ENCODE data around the gene C5AR2.
"Not testable (repeated sequence)": the region's sequence is repeated elsewhere in the genome, so short reads cannot be mapped to it uniquely, and the experiment has no call there.

C5AR2 gene

DNA sequence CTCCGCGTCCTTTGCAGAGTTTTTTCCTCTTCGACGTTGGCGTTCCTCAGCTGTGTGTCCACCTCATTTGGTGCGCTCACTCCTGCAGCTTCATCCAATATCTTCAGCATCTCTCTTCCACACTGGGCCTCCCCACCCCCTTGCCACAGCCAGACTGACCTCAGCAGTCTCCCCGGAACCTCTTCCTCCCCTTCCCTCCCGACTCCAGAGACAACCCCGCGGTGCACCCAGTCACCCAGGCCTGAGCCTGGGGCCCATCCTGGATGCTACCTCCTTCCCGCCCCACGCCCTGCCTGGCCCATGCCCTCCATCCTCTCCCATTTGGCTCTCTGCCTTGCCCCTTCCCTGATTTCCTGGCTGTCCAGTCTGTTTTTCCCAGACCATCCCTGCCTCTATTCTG lies 8.1 kb upstream of the C5AR2 start:
- peak; percentile 68 to 83 (median 77) for DNase-seq

DNA sequence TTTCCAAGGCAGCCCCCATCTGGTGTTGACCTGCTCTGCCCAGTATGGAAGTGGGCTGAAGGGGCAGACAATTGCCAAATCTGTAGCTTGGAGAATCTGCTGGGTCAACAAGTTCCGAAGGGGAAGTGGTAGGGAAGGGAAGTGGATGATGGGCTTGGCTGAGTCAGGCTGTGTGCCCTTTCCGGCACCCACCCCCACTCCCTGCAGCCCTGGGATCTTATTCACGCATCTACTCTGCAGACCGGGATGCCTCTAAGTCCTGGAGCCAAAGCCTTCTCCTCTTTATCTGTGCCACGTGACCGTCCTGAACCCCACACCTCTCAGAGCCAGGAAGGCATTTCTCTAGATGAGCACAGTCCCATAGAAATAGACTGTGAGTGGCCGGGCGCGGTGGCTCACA lies 7.5 kb upstream of the C5AR2 start:
- DNase-seq: peak; percentile 92 to 97 (median 95)

DNA sequence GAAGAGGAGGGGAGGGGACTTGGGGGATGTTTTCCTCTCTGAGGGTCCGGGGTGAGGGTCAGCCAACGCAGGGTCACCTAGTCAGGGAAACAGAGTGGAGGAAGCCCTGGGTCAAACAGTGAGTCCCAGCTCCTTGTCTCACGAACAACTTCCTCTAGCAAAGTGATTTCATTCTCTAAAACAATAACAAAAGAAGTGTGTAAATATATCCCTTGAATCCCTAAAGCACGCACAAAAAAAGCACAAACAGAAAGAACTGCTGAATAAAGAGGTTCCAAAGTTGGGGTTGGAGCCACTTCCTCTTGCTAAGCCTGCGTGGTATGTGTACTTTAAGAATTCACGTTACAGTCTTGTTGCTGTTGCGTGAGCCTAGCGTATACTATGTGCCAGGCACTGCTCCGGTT lies 1.5 kb upstream of the C5AR2 start:
- DNase-seq: peak; percentile 86 to 96 (median 91)

DNA sequence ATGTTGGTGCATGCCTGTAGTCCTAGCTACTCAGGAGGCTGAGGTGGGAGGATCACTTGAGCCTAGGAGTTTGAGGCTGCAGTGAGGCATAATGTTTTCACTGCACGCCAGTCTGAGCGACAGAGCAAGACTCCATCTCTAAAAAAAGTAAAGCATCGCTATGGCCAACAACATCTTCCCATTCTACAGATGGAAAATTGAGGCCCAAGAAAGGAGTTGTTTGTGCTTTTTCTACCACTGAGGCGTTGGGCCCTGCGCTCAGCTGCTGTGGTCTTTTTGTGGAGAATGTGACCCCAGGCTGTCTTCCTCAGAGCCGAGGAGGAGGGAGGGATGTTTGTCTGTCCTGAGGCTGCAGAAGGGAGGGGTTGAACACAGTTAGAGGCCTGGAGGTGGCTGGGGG lies 485 bp upstream of the C5AR2 start:
- DNase-seq: no peak

DNA sequence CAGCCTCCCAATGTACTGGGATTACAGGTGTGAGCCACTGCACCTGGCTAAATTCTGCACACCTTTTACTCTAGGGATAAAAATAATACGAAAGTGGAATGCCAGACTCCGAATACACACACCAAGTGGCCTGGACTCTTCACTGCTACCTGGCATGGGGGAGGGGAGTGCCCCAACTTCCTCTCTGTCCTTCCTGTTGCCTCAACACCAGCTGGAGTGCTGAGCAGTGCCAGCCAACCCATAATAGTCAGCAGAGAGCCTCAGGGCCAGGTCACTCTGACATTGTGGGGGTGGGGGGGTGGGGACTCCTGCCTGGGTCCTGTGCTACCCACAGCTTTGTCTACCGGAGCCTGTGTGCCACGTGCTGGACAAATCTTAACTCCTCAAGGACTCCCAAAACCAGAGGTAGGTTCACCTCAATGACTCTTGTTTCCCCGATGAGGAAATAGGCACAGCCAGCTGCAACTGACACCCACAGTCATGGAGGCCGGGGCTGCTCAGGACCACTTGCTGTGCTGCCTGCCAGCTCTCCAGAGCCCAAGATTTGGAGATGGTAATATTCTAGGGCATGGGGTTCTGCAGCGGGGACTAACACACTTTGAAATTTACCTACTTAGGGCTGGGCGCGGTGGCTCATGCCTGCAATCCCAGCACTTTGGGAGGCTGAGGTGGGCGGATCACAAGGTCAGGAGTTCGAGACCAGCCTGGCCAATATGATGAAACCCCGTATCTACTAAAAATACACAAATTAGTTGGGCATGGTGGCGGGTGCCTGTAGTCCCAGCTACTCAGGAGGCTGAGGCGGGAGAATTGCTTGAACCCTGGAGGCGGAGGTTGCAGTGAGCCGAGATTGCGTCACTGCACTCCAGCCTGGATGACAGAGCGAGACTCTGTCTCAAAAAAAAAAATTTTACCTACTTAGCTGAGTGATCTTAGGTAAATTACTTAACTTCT lies 5.1 kb downstream of the C5AR2 start:
- DNase-seq: peak; percentile 77 to 90 (median 90)

DNA sequence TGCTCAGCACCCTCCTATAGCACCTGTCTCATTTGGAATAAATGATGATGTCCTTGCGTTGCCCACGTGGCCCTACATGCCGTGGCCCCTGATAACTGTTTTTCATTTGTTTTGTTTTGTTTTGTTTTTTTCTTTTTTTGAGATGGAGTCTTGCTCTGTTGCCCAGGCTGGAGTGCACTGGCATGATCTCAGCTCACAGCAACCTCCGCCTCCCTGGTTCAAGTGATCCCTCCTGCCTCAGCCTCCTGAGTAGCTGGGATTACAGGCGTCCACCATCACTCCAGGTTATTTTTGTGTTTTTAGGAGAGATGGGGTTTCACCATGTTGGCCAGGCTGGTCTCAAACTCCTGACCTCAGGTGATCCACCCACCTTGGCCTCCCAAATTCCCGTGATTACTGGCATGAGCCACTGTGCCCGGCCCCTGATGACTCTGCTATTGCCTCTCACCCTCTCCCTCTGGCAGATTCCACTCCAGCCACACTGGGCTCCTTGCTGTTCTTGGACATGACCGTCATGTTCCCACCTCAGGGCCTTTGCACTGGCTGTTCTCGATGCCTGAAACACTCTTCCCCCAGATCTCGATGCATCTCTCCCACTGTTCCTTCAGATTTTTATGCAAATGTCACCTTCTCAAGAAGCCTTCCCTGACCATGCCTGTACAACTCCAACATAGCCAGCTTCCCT lies 7.4 kb downstream of the C5AR2 start:
- DNase-seq: no peak

DNA sequence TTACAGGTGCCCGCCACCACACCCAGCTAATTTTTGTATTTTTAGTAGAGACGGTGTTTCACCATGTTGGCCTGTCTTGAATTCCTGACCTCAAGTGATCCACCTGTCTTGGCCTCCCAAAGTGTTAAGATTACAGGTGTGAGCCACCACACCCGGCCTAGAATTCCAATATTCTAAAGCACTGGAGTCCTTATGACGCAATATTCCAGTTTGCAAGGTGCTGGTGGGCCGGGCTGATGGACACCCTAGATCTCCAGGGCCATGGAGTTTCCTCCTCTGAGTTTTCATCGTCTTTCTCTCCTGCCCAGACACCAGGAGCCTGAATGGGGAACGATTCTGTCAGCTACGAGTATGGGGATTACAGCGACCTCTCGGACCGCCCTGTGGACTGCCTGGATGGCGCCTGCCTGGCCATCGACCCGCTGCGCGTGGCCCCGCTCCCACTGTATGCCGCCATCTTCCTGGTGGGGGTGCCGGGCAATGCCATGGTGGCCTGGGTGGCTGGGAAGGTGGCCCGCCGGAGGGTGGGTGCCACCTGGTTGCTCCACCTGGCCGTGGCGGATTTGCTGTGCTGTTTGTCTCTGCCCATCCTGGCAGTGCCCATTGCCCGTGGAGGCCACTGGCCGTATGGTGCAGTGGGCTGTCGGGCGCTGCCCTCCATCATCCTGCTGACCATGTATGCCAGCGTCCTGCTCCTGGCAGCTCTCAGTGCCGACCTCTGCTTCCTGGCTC lies 8.7 kb downstream of the C5AR2 start:
- no peak for DNase-seq

DNA sequence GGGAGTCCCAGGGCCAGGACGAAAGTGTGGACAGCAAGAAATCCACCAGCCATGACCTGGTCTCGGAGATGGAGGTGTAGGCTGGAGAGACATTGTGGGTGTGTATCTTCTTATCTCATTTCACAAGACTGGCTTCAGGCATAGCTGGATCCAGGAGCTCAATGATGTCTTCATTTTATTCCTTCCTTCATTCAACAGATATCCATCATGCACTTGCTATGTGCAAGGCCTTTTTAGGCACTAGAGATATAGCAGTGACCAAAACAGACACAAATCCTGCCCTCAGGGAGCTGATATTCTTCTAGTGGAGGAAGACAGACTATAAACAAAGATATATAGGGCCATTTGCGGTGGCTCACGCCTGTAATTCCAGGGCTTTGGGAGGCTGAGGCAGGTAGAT lies 9.8 kb downstream of the C5AR2 start:
- no peak for DNase-seq

DNA sequence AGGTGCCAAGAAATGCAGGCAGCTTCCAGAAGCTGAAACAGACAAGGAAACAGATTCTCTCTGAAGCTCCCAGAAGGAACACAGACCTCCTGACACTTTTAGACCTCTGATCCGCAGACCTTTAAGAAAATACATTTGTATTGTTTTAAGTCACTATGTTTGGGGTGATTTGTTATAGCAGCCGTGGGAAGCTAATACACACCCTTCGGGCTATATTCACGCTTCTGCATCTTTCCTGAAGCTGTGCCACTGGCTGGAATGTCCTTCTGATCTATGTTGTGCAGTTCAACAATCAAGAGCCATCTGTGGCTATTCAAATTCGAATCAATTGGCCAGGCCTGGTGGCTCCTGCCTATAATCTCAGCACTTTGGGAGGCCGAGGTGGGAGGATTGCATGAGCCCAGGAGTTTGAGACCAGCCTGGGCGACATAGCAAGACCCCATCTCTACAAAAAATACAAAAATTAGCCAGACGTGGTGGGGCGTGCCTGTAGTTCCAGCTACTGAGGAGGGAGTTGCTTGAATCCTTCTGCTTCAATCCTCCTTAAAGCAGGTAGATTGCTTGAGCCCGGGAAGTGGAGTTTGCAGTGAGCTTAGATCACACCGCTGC lies 11.3 kb downstream of the C5AR2 start:
- DNase-seq: no peak

DNA sequence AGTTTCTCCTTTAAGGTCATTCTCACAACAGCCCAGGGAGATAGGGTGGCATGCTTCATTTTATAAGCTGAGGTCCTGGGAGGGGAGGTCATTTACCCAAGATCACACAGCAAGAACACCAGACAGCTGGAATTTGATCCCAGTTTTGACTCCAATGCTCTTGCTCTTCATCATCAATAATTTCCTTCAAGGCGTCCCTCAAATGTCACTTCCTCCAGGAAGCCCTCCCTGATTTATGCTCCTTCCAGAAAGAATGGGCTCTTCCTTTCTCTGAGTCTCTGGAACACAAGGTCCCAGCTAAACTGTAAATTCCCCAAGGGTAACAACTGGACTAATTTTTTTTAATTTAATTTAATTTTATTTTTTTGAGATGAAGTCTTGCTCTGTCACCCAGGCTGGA lies 12.4 kb downstream of the C5AR2 start:
- no peak for DNase-seq

DNA sequence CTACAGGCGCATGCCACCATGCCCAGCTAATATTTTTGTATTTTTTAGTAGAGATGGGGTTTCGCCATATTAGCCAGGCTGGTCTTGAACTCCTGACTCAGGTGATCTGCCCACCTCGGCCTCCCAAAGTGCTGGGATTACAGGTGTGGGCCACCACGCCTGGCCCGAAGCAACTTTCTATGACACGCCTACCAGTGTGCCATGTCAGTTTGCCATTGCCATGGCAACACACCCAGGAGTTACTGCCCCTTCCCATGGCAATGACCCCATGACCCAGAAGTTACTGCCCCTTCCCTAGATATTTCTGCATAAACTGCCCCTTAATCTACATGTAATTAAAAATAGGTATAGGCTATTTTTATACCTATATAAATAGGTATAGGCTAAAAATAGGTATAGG lies 14.0 kb downstream of the C5AR2 start:
- not testable (repeated sequence) for DNase-seq

DNA sequence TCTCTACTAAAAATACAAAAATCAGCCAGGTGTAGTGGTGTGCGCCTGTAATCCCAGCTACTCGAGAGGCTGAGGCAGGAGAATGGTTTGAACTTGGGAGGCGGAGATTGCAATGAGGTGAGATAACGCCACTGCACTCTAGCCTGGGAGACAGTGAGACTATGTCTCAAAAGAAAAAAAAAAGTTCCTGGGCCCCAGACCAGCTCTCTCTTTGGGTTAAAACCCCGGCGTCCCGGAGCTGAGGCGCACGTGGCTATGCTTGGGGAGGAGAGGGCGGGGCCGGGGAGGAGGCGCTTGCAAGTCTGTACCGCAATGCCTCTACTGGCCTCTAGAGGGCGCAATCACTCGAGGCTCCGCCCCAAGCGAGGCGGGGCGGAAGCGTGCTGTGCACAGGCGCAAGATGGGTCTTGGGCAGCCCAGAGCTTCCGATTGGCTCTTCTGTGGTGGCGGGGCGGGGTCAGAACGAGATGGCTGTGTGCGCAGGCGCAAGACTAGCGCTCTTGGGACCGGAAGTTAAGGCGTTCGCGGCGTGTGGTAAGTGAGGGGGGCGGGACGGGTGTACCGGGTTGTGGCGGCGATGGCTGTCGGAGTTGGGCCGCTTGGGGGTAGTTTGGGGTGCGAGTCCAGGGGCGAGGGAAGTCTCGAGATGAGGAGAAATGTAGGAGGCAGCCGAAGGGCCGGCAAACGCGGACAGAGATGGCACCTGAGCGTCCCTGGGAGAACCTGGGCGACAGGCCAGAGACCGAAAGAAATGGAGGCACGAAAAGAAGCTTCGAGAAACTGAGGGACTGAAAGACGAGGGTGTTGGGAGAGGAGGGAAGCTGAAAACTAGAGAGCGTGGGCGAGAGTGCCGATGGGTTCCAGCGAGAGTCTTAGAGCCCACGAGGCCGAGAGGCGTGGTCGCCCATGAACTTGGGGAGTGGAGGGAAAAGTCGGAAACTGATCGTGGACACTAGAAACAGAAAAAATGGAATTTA lies 17.1 kb downstream of the C5AR2 start, which contains the start of gene DHX34:
TSS of gene DHX34 (plus strand) at position 497 of the 977 bp plus-strand sequence. CDS start 3,716 bp downstream, outside the sequence.
- peak; percentile 99 to 100 (median 100) for DNase-seq

DNA sequence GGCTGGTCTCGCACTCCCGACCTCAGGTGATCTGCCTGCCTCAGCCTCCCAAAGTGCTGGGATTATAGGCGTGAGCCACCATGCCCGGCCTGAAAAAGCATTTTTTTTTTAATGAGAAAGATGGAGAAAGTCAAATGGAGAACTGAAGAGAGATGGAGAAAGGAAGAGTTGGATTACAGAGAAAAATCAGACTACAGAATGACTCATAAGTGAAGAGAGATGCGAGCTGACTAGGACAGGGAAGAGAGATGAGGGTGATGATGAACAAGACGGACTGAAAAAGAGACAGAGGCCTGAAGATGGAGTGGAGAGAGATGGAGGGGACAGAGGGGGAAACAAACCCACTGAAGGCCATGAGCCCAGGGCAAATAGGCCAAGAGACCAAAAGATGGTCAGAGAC lies 18.7 kb downstream of the C5AR2 start:
- DNase-seq: peak in 1 of 4 experiments; percentile 29

DNA sequence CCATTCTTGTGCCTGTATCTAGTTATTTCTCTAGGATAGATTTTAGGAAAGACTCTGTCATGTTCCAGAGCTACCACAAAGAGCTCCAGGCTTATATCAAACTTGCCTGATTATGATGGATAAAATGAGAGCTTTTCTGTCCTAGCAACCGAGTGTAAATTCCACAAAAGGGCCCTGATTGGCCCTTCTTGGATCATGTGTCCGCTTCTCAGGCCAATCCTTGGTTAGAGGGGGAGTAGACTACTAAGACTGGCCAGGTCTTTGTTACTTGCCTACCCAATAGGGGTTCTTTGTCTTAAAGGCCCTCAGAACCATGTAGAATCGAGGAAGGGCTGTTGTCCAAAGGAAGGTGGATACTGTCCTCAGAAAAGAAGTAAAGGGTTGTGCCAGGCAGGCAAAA lies 19.6 kb downstream of the C5AR2 start:
- DNase-seq: peak in 3 of 4 experiments; percentile 25 to 42 (median 36)

DNA sequence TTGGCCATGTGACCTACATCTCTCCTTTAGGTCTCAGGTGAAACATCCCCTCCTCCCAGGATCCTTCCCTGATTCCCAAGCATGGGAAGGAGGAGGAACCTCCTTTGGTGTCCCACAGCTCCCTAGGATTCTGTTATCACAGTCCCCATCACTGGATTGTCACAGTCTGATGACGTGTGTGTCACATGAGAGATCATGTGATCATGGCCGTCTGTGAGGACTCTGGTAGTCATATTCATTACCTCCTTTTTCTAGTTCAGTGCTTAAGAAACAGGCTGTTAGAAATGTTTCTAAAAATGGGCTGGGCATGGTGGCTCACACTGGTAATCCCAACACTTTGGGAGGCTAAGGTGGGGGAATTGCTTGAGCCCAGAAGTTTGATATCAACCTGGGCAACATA lies 20.1 kb downstream of the C5AR2 start:
- DNase-seq: peak; percentile 15 to 42 (median 34)

DNA sequence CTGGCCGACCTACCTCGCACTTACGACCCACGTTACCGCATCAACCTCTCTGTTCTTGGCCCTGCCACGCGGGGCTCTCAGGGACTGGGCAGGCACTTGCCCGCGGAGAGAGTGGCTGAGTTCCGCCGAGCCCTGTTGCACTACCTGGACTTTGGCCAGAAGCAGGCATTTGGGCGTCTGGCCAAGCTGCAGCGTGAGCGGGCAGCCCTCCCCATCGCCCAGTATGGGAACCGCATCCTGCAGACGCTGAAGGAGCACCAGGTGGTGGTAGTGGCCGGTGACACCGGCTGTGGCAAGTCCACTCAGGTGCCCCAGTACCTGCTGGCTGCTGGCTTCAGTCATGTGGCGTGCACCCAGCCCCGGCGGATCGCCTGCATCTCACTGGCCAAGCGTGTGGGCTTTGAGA lies 21.3 kb downstream of the C5AR2 start:
- DNase-seq: no peak

DNA sequence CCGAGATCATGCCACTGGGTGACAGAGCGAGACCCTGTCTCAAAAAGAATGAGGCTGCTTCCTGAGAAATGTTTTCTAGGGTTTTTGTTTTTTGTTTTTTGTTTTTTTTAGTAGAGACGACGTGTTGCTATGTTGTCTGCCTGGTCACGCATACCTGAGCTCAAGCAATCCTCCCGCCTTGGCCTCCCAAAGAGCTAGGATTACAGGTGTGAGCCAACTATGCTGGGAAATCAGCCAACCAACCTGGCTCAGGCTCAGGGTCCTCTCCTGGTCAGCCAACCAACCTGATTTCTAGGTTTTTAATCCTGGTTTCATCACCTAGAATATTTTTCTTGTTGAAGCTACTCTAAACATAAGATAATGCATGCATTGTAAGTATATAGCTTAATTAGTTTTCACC lies 24.9 kb downstream of the C5AR2 start:
- DNase-seq: no peak

DNA sequence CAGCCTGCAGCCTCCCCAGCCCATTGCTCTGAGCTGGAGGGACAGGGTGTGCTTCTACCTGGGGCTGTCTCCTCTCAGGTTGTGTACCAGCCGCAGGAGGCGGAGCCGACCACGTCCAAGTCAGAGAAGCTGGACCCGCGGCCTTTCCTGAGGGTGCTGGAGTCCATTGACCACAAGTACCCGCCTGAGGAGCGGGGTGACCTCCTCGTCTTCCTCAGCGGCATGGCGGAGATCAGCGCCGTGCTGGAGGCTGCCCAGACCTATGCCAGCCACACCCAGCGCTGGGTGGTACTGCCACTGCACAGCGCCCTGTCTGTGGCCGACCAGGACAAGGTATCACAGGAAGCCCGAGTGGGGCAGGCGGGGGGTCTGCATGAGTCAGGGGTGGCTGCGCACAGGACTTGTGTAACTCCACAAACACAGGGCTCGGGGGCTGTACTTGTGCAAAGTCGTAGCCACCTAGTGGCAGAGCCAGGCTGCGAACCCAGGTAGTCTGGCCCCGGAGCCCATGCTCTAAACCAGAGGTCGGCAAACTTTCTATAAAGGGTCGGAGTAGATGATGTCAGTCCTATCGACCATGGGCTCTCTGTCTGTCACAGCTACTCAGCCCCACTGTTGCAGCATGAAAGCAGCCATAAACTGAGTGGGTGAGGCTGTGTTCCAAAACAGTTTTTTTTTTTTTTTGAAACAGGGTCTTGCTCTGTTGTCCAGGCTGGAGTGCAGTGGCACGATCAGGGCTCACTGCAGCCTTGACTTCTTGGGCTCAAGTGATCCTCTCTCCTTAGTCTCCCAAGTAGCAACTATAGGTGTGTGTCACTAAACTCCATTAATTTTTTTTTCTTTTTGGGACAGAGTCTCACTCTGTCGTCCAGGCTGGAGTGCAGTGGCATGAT lies 26.1 kb downstream of the C5AR2 start:
- no peak for DNase-seq

DNA sequence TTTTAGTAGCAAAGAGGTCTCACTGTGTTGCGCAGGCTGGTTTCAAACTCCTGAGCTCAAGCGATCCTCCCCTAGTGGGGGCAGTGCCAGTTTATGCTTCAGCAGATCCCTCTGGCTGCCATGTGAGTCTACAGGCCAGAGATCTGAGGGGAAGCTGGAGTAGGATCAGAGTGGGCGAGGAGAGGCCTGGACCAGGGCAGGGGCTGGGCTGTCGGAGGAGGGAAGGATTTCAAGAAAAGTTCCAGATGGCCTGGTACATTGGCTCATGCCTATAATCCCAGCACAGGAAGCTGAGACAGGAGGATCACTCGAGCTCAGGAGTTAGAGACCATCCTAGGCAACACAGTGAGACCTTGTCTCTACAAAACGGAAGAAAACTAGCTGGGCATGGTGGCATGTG lies 27.0 kb downstream of the C5AR2 start:
- DNase-seq: no peak

DNA sequence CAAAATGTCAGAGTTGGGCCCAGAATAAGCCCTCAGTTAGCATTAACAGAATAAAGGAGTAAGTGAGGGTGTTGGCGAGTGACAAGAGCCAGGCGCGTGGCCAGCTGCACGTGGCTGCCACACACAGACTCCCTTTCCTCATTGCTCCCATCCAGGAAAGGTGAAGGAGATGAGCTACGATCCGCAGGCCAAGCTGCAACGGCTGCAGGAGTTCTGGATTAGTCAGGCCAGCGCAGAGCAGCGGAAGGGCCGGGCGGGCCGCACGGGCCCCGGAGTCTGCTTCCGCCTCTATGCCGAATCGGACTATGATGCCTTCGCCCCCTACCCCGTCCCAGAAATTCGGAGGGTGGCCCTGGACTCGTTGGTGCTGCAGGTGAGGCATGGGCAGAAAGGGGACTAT lies 30.3 kb downstream of the C5AR2 start:
- DNase-seq: no peak
